IPS DF 4.7 (cell line): ENCODE measurements around the gene ARSH.
"Not testable (repeated sequence)": the region's sequence is repeated elsewhere in the genome, so short reads cannot be mapped to it uniquely, and the experiment has no call there.

Experiments
- DNase-seq: peaks from one replicate; pipeline ENCODE4 v3.0.0-alpha.2; 2013; ENCODE audit warnings: low spot score; ENCODE audit errors: extremely low read depth

Gene ARSH

GRCh38 chrX:3006495-3006894 is at the start of gene ARSH:
TSS of gene ARSH (plus strand) at chrX:3006546. CDS start at chrX:3006613, 67 bp downstream.
- no peak for DNase-seq

GRCh38 chrX:2958199-2958598 is 48.1 kb upstream of the ARSH start:
- no peak for DNase-seq

GRCh38 chrX:2960861-2961515 is 45.4 kb upstream of the ARSH start:
- DNase-seq, result no peak

- DNase-seq, result no peak
Observed at GRCh38 chrX:2962381-2962780, 44.0 kb upstream of the ARSH start.

GRCh38 chrX:2963449-2963848 is 42.9 kb upstream of the ARSH start:
- not testable (repeated sequence) for DNase-seq

GRCh38 chrX:2963992-2964794 is 42.2 kb upstream of the ARSH start:
- DNase-seq, result not testable (repeated sequence)

GRCh38 chrX:2965965-2966364 is 40.4 kb upstream of the ARSH start:
- DNase-seq, result no peak

GRCh38 chrX:2967012-2967411 is 39.3 kb upstream of the ARSH start:
- no peak for DNase-seq

- no peak for DNase-seq
Observed at GRCh38 chrX:2967584-2967983, 38.8 kb upstream of the ARSH start.

- no peak for DNase-seq
Observed at GRCh38 chrX:2967998-2968909, 38.1 kb upstream of the ARSH start.

- DNase-seq, result no peak
Observed at GRCh38 chrX:2969021-2969420, 37.3 kb upstream of the ARSH start.

- DNase-seq, result no peak
Observed at GRCh38 chrX:2972391-2972790, 34.0 kb upstream of the ARSH start.

GRCh38 chrX:2974961-2975360 is 31.4 kb upstream of the ARSH start:
- no peak for DNase-seq

GRCh38 chrX:2978639-2979038 is 27.7 kb upstream of the ARSH start:
- not testable (repeated sequence) for DNase-seq

- DNase-seq, result no peak
Observed at GRCh38 chrX:2984342-2984741, 22.0 kb upstream of the ARSH start.

- no peak for DNase-seq
Observed at GRCh38 chrX:2989565-2989964, 16.8 kb upstream of the ARSH start.

- no peak for DNase-seq
Observed at GRCh38 chrX:3010532-3010931, 4.2 kb downstream of the ARSH start.

- no peak for DNase-seq
Observed at GRCh38 chrX:3017492-3017891, 11.1 kb downstream of the ARSH start.

- no peak for DNase-seq
Observed at GRCh38 chrX:3024176-3024575, 17.8 kb downstream of the ARSH start.

GRCh38 chrX:3026074-3026815 is 19.9 kb downstream of the ARSH start:
- no peak for DNase-seq

- no peak for DNase-seq
Observed at GRCh38 chrX:3029129-3029528, 22.8 kb downstream of the ARSH start.
